Stimulated activated CD4-positive, alpha-beta T cell treated with anti-CD3 and anti-CD28 coated beads, Interleukin-15, amount 100 ng/mL, for 1 hour (primary cell): ENCODE results near the gene CHEK2.
"Not testable (repeated sequence)": the region's sequence is repeated elsewhere in the genome, so short reads cannot be mapped to it uniquely, and the experiment has no call there.

Source experiments
- DNase-seq, 2 donors: peaks; one replicate each; pipeline ENCODE4 v3.0.0-alpha.2; 2020; ENCODE audit warnings: low read depth in 1 of 2, low spot score in 1 of 2

The CHEK2 gene

GRCh38 chr22:28742562-28742962 is 942 bp upstream of the CHEK2 start:
- no peak for DNase-seq

GRCh38 chr22:28741200-28741784 is 328 bp downstream of the CHEK2 start:
- DNase-seq: no peak

- not testable (repeated sequence) for DNase-seq
Measured at GRCh38 chr22:28738876-28739275, 2.7 kb downstream of the CHEK2 start.

GRCh38 chr22:28737701-28738100 is 3.9 kb downstream of the CHEK2 start:
- DNase-seq: no peak

GRCh38 chr22:28736301-28737155 is 5.1 kb downstream of the CHEK2 start:
- DNase-seq: no peak

- DNase-seq: no peak
Measured at GRCh38 chr22:28734393-28734792, 7.2 kb downstream of the CHEK2 start.

GRCh38 chr22:28730179-28730578 is 11.4 kb downstream of the CHEK2 start:
- no peak for DNase-seq

- no peak for DNase-seq
Measured at GRCh38 chr22:28728621-28729313, 12.9 kb downstream of the CHEK2 start.

- DNase-seq: no peak
Measured at GRCh38 chr22:28728002-28728401, 13.6 kb downstream of the CHEK2 start.

- DNase-seq: no peak
Measured at GRCh38 chr22:28718044-28718443, 23.6 kb downstream of the CHEK2 start.

GRCh38 chr22:28716686-28717085 is 24.9 kb downstream of the CHEK2 start:
- DNase-seq: no peak

GRCh38 chr22:28715611-28716010 is 26.0 kb downstream of the CHEK2 start:
- no peak for DNase-seq

- DNase-seq: no peak
Measured at GRCh38 chr22:28714043-28714628, 27.5 kb downstream of the CHEK2 start.

- no peak for DNase-seq
Measured at GRCh38 chr22:28711820-28712777, 29.5 kb downstream of the CHEK2 start.

GRCh38 chr22:28711341-28711740 is 30.3 kb downstream of the CHEK2 start:
- no peak for DNase-seq

- no peak for DNase-seq
Measured at GRCh38 chr22:28710576-28711191, 30.9 kb downstream of the CHEK2 start.

GRCh38 chr22:28710107-28710506 is 31.5 kb downstream of the CHEK2 start:
- DNase-seq: no peak

GRCh38 chr22:28706845-28707244 is 34.8 kb downstream of the CHEK2 start:
- DNase-seq: no peak

- DNase-seq: no peak
Measured at GRCh38 chr22:28703436-28703835, 38.2 kb downstream of the CHEK2 start.

- no peak for DNase-seq
Measured at GRCh38 chr22:28702891-28703290, 38.7 kb downstream of the CHEK2 start.
